Skeletal muscle cell (primary cell): ENCODE measurements around the gene PIM2.
A peak's percentile ranks its signal among the peaks of the same experiment; 100 is the strongest.

Experiments used
- DNase-seq: peaks from one replicate; pipeline ENCODE4 v3.0.0-alpha.2; 2010; ENCODE audit warnings: low read depth
- H3K4me3 ChIP-seq: 2 replicates; pipeline ENCODE4 v1.5.1; 2011; ENCODE audit warnings: low read depth, mild to moderate bottlenecking, control low read depth, low read length, moderate library complexity

PIM2 gene

GRCh38 chrX:48937054-48937907 lies 18.5 kb upstream of the PIM2 start:
- no peak overlapping the region for H3K4me3 ChIP-seq
- DNase-seq, result no peak

- DNase-seq, result no peak
- H3K4me3 ChIP-seq, result no peak overlapping the region
Measured at GRCh38 chrX:48936429-48937053, 17.7 kb upstream of the PIM2 start.

- no peak for DNase-seq
Measured at GRCh38 chrX:48935301-48935670, 16.5 kb upstream of the PIM2 start.

GRCh38 chrX:48934581-48935300 lies 15.9 kb upstream of the PIM2 start:
- no peak for DNase-seq
- H3K4me3 ChIP-seq, result no peak overlapping the region

More at GRCh38 chrX:48935301-48935670, 16.5 kb upstream of the PIM2 start:
- H3K4me3 ChIP-seq, result no peak overlapping the region

- DNase-seq, result no peak
- no peak overlapping the region for H3K4me3 ChIP-seq
Measured at GRCh38 chrX:48933757-48934156, 14.9 kb upstream of the PIM2 start.

- no peak for DNase-seq
- no peak overlapping the region for H3K4me3 ChIP-seq
Measured at GRCh38 chrX:48927736-48928382, 9.0 kb upstream of the PIM2 start.

GRCh38 chrX:48927123-48927522 lies 8.3 kb upstream of the PIM2 start:
- H3K4me3 ChIP-seq, result no peak overlapping the region
- no peak for DNase-seq

GRCh38 chrX:48924270-48924669 lies 5.4 kb upstream of the PIM2 start:
- DNase-seq, result no peak
- no peak overlapping the region for H3K4me3 ChIP-seq

- H3K4me3 ChIP-seq, result no peak overlapping the region
- DNase-seq, result no peak
Measured at GRCh38 chrX:48923771-48924170, 4.9 kb upstream of the PIM2 start.

GRCh38 chrX:48920718-48921104 lies 1.9 kb upstream of the PIM2 start:
- no peak for DNase-seq
- no peak overlapping the region for H3K4me3 ChIP-seq

GRCh38 chrX:48919947-48920717 lies 1.3 kb upstream of the PIM2 start:
- no peak overlapping the region for H3K4me3 ChIP-seq
- no peak for DNase-seq

- peak overlapping the region; percentile 63 for H3K4me3 ChIP-seq
- DNase-seq, result no peak
Measured at GRCh38 chrX:48919360-48919841, 577 bp upstream of the PIM2 start.

- no peak for DNase-seq
Measured at GRCh38 chrX:48918301-48918642, 552 bp downstream of the PIM2 start.

GRCh38 chrX:48917139-48918001 lies 1.5 kb downstream of the PIM2 start:
- H3K4me3 ChIP-seq, result peak overlapping the region; percentile 63
- peak; percentile 51 for DNase-seq

More at GRCh38 chrX:48918301-48918642, 552 bp downstream of the PIM2 start:
- peak overlapping the region; percentile 63 for H3K4me3 ChIP-seq

GRCh38 chrX:48914593-48915493 lies 4.0 kb downstream of the PIM2 start:
- no peak for DNase-seq
- H3K4me3 ChIP-seq, result no peak overlapping the region

GRCh38 chrX:48913605-48914366 lies 5.0 kb downstream of the PIM2 start:
- H3K4me3 ChIP-seq, result no peak overlapping the region
- DNase-seq, result no peak
